Measurements from ENCODE around the gene MBNL2.

The MBNL2 gene

DNA sequence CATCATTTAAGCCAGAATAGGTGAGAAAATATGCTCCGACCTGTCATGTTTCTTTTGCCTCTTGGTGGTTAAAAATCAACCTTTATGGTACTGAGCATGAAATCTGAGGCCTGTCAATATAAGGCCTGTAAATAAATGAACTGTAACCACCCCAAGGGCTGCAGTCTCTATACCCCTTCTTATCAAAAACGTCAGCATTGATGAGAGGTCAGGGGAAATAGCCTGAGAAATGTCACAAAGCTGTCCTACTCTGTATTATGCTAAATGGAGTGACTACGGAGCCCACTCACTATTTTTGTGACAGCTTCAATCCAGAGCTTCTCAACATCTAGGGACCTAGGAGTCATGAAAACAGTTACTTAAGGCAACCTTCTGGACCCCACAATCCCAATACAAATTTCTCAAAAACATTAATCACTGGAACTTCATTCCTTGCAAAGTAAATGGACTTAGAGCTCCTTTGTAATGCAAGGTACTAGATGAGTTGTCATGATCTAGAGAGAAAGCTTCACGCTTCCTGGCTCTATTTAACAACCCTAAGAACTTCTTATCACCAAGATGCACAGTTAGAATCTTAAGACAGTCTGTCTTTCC lies 209.1 kb downstream of the MBNL2 start:
- no peak for DNase-seq

DNA sequence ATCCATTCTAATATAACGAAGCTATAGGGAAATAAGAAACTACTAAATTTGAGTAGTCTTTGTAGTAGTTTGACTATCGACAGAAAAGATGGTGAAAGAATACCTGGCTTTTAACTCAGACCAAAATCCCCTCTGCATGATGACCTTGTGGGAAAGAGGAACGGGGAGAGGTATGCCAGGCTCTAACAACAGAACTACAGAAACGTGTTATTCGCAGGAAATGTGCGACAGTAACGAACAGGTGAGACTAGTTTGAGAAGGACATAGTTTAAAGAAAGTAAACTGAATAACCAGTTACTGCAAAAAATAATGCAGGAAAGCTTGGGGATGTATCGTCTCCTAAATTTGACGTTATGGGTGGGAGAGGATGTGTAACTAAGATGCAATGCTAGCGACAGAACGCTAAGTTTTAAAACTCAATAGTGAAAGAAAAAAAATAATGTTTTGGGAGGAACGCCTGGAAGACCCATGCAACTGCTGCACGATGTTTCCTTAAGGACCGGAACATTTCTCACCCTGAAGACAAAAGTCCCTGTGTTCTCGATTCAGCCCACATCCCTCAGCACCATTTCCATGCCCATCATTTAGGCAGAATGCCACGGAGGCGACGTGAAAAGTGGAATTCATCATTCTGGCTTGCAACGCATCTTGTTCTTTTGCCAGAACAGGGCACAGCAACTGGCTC lies 210.2 kb downstream of the MBNL2 start:
- DNase-seq: no peak

DNA sequence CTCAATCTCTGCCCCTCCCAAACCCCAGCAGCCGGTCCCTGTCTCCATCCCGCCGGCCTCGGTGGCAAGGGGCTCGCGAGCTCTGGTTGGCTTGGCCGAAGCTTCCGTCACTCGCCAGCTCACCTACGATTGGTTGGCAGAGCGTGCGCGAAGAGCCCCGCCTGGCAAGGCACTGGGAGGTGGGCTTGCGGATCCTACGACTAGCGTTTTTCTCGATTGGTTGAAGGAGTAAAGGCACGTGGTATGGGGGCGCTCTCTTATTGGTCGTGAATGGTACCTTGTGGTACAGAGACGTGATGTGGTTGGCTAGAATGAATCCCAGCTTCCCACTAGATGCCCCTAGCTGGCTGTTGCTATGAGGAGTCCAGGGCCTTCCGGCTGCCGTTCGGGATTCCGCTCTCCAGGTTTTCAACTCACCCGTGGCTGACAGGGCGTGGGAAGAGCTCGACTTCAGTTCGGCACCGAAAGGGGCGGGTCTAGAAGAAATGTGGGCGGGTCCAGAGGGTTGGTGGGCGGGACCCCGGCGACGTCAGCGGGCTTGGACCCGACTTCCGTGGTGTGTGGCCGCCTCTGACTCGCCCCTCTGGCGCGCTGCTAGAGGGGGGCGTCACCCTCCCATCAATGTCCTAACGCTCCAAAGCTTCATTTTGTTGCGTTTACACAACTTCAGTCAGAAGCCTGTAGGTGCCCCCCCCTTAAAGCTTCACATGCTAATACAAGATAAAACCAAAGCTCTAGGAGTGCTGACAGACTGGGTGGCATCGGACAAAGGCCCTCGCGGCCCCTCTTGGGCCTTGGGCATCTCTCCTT lies 211.0 kb downstream of the MBNL2 start:
- peak; percentile 100 for DNase-seq

DNA sequence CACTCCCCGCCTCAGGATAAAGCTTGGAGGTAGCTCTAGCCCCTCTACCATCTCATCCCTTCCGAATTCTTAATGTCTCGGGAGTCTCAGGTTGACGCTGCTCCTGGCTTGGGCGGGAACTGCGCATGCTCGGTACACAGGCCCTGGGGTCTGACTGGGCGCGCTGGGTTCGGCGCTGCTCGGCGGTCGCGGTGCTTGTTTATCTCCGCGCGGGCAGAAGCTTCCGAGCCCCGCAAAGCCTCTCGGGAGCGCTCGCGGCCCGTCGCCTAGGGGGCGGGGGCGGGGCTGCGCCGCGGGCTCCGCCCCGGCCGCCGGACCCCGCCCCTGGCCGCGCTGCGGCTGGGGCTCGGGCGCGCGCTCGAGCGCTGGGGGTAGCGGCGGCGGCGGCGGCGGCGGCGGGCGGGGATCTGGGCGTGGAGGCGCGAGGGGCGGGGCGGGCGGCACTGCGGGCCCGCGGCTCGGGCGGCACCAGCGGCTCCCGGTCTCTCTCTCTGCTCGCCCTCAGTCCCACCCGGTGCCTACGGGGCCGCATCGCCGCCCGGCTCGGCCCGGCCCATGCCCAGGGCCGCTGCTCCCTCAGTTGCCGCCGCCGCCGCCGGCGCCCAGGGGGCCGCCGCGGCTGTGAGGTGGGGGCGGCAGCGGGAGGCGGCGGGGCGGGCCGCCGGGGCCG lies 211.7 kb downstream of the MBNL2 start, which contains the start of gene RAP2A:
TSS of gene RAP2A (plus strand) at position 443 of the 670 bp plus-strand sequence. CDS start 302 bp downstream, outside the sequence.
- peak; percentile 94 for DNase-seq

DNA sequence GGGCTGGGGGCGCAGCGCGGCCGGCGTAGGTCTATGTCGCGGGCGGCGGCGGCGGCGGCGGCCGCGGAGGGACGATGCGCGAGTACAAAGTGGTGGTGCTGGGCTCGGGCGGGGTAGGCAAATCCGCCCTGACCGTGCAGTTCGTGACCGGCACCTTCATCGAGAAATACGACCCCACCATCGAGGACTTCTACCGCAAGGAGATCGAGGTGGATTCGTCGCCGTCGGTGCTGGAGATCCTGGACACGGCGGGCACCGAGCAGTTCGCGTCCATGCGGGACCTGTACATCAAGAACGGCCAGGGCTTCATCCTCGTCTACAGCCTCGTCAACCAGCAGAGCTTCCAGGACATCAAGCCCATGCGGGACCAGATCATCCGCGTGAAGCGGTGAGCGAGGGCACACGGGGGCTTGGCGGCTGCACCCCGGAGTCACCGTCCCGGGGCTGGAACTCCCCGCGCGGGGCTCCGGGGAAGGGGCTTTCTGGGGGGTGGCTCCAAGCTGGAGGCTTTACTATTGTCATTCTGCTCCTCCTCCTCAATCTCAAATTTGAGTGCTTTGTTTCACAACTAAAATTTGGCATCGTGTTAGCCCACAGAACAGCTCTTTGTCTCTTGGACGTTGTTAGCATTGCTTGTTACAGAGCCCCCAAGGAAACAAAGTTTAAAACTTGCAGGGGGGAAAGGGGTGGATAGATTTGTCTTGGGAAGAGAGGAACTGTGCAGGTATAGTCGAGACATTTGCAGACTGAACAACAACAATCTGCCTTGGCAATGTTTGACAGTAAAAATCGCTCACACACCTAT lies 212.5 kb downstream of the MBNL2 start:
- peak; percentile 72 for DNase-seq

DNA sequence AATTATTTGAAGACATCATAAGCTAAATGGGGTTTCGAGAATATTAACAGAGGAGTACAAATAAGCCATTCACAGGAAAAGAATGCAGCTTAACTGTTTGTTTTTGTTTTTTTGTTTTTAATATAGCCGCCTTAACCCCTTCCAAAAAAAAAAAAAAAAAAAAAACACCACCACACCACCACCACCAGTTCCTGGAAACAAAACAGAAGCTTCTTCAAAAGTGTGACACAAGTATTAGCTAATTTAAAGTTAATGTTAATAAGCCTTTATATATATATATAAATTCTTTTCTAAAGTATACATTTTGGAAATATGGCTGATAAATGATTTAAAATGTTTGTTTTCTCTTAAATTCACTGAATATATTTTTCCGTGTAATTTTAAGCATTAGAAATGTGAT lies 213.2 kb downstream of the MBNL2 start:
- DNase-seq: no peak

DNA sequence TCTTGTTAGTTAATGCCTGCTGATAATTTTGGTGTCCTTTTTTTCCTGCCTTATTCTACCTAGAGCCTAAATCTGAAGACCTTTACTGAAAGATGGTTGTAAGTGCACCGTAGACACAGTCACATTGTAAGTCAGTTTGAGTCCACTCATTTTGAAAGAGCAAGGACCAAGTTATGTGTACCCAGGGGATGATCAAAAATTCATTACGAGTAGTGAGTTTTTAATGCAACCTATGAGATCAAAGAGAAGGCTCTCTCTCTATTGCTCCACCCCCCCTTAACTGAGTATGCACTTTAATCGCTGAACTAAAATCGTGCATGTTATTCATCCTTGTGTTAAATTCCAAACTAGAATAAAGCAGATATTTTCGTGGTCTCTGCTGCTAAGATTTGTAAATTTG lies 213.7 kb downstream of the MBNL2 start:
- DNase-seq: no peak

DNA sequence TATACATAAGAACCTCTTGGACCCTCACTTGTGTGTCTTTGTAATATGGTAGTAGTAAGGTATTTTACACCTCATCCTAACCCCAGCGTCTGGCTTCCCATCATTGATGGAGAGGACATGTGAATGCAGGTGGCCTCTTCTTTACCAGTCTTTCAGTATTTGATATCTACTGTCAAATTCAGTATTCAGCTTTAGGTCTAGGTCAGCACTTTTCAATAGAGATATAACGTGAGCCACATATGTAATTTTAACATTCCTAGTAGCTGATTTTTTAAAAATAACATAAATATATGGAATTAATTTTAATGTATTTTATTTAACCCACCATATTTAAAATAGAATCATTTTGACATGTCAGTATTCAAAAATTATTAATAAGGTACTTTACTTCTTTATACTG lies 214.7 kb downstream of the MBNL2 start:
- DNase-seq: no peak

DNA sequence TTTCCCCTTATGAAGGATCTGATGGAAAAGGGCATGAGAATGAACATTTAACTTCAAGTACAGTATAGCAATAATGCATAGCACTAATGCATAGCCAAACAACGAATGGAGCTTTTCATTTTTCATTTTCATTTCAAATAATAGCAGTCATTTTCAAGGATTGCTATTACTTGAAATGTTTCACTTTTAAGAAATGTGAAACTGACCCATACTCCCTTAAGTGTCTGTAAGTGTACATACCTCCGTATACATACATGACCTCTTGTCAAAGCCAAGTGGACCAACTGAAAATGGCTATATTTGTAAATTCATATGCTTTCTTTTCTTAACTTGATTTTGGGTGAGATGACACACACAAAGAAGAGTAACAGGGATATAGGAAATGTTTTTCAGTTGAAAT lies 215.6 kb downstream of the MBNL2 start:
- DNase-seq: no peak

DNA sequence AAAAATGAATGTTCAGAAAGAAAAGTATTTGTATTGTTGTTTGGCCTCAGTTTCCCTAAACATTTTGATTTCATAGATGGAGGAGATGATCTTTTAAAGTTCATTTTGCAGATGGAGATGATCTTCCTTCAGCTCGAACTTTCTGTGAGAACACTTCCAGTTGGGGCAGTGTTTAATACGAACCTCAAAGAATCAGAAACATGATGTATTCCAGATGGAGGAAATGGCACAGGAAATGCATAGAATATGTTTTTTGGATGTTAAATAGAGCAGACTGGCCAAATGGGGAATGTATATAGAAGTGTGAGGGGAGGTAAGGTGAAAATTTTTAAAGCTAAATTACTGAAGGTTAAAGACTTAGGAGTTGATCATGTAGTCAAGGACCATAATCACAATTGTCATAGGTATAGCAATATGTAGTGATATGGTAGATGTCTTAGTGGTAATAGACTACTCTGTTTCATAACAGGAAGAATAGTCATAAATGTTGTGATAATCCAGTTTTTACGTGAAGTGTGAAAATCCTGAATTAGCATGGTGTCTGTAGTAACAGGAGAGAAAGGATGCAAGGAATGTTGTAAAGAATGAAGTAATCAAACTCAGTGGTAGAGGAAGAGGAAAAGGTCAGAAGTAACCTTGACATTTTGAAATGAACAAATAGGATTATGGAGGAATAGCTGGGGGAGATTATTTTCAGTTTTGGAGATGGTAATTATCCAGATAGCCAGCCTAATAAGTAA lies 216.9 kb downstream of the MBNL2 start:
- no peak for DNase-seq

DNA sequence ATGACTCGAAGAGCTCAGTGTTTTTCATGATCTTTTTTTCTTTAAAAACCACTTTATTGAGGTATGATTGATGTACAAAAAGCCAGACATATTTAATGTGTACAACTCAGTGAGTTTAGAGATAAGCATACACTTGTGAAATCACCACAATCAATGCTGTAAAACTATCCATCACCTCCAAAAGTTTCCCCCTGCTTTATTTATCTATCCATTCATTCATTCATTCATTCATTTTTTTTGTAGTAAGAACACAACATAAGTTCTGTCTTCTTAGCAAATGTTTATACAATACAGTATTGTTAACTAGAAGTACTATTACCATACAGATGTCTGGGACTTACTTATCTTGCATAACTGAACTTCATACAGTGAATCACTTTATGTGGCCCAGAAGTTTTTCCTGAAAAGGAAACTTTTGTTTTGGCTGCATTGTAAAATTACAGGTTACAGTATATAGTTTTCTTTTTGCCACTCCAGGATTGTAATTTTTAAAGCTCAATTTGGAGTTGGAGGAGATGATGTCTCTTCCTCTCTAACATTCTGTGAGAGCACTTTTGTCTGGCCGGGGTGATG lies 218.6 kb downstream of the MBNL2 start:
- DNase-seq: no peak

DNA sequence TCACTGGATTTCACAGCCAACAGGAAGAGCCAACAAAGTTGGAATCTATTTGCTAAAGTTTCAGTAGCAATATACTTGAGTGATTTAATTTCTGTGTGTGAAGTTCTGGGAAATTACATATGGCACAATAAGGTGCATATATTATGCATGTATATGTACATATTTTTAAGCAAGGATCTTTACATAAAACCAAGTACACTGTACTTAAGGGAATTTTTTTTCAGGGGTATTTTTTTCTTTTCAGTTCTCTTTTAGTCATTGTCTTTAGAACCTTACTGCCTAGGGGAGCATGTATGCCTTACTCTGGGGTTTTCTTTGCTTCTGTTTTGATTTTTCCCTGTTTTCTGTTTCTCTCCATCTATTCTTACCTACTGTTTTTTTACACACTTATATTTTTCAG lies 219.2 kb downstream of the MBNL2 start:
- no peak for DNase-seq
